Middle frontal gyrus (tissue), 1 donor: ENCODE measurements around the gene MTG1.
"Not testable (repeated sequence)": the region's sequence is repeated elsewhere in the genome, so short reads cannot be mapped to it uniquely, and the experiment has no call there.

ENCODE experiments used
- DNase-seq: peaks from one replicate; pipeline ENCODE4 v3.0.0-alpha.2; 2015; ENCODE audit warnings: low spot score; ENCODE audit errors: extremely low spot score

The MTG1 gene

GRCh38 chr10:133422807-133423771 is 29.1 kb downstream of the MTG1 start:
- no peak for DNase-seq

GRCh38 chr10:133424102-133424501 is 30.1 kb downstream of the MTG1 start:
- DNase-seq: not testable (repeated sequence)

DNA sequence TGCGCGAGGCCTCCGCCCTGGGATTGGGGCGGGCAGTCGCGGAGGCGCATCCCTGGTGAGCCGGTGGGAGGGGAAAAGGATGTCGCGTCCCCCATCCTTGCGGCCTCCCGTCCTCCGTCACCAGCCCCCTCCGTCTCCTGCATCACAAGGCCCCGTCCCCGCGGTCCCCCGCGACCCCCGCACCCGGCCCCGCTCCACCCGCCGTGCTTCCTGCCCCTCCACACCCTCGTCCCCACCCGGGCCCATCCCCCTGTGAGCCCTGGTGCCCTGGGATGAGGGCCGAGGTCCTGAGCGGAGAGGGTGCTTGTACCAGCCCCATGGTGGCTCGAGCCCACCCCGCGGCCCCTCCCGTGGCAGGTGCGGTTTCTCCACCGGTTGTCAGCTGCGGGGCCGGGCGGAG is 30.6 kb downstream of the MTG1 start, which contains the start of gene SPRN:
TSS of gene SPRN (minus strand) at position 25 of the 400 bp plus-strand sequence. CDS start 944 bp downstream, outside the sequence.
- not testable (repeated sequence) for DNase-seq

GRCh38 chr10:133429571-133429970 is 35.6 kb downstream of the MTG1 start:
- DNase-seq: not testable (repeated sequence)

GRCh38 chr10:133431888-133432613 is 38.1 kb downstream of the MTG1 start:
- not testable (repeated sequence) for DNase-seq

DNA sequence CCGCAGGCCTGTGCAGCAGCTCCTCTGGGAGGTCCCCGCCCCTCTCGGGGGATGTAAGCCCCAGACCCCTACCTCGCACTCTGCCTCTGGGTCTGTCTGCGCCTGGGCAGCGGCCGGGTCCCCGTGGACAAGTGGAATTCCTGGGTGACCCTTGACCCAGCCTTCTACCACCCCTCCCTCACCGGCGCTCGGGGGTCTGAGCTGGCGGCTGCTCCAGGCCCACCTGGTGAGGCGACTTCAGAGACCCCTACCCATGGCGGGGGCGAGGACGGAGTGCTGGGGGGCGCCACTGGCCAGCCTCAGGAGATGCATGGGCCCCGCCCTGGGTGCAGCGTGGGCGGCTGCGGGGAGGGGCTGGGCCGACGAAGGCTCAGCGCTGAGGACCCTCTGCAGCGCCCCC is 38.8 kb downstream of the MTG1 start:
- DNase-seq: not testable (repeated sequence)

DNA sequence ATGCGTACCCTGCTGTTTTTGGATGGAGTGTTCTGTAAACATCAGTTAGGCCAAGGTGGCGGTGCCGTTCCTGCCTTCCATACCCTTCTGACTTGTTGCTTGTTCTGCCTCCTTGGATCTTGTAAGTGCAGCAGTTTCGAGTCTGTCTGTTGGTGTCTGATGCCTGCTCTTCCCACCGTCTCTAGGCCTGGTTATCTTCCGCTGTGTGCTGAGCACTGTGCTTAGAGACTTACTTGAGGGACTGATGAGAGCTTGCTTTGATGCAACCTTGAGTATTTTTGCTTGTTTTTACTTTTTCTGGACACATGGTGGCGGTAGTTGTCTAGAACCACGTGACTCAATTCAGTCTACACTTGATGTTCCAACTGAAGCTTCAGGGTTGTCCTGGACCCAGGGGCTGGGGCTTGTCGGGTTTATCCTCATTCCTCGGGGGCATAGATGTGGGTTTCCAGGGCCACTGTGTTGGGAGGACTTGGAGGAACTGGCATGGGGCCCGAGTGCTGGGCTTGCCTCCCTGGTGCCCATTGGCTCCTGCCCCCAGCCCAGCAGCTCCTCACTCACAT is 44.8 kb downstream of the MTG1 start:
- no peak for DNase-seq

DNA sequence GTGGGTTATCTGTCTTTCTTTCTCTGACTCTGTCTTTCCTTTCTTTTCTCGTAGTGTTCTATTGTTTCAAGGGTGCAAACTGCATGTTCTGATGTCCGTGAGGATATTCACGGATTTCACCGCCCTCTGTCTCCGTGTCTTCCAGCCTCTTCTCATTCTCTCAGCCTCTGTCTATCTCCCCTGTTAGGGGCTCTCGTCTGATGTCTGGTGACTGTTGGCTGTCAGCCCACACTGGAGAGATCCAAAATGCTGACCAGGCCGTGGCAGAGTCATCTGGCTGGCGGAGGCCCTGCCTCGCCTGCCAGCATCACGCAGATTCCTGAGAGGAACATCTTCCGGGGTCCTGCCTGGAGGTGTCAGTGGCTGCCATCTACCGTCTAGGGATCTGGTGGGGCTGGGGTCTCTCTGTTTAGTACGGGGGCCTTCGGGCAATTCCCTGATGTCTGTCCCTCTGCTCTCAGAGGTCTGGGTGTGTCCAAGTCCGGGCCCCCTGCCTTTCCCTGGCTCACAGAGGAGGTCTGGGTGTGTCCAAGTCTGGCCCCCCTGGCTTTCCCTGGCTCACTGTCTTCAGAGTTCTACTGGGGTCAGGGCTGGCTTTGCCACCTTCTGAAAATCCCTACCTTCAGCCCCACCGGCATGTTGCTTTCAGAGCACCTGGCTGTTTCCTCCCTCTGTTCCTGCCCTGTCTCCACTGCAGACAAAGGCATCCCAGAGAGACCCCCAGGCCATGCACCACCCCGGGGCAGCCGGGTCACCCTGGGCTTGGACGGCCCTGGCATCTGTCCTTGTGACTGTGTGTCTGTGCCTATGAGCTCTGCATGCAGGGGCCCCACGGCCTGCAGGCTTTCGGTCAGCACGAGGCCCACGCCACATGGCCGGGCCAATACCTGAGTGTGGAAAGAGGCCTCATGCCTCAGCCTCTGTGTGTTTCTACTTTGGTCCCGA is 45.8 kb downstream of the MTG1 start:
- DNase-seq: no peak

GRCh38 chr10:133440633-133441285 is 46.8 kb downstream of the MTG1 start:
- no peak for DNase-seq

DNA sequence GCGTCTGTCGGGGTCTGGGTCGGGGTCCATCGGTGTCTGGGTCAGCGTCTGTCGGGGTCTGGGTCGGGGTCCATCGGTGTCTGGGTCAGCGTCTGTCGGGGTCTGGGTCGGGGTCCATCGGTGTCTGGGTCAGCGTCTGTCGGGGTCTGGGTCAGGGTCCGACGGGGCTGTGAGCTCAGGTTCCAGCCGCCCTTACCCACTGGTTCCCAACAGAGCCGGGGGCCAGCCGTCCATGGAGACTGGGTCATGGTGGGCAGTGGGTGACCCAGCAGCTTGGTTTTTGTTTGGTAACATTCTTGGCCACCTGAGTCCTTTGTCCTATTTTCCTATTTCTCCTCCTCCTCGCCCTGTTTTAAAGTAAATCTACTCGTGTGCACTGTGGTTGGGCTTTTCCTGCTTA is 47.4 kb downstream of the MTG1 start:
- not testable (repeated sequence) for DNase-seq

GRCh38 chr10:133441780-133442179 is 47.8 kb downstream of the MTG1 start:
- no peak for DNase-seq

- no peak for DNase-seq
Measured at GRCh38 chr10:133442191-133442966, 48.4 kb downstream of the MTG1 start.

DNA sequence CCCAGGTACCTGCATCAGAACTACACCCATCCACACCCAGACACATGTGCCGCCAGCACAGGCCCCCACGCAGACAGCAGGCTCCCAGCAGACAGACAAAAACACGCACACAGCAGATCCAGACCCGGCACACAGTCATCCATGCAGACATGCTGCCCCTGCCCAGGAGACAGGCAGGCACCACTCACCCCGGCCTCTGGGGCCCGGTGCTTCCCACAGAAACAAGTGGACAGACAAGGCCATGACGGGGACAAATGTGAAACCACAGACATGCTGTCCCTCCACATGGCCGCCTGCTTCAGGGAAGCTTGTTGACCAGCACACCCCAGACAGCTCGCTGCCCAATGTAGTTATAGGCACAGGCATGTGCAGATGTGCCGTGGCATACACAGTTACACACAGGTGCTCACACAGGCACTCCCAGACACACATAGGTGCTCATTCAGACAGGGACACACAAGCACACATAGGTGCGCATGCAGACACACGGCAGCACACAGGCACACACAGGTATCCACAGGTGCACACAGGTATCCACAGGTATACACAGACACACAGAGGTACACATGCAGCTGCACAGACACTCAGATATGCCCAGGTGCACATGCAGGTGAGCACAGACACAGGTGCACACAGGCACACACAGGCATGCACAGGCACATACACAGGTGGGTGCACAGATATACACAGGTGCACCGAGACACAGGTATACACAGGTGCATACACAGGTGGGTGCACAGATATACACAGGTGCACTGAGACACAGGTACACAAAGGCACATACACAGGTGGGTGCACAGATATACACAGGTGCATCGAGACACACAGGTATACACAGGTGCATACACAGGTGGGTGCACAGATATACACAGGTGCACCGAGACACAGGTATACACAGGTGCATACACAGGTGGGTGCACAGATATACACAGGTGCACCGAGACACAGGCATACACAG is 49.3 kb downstream of the MTG1 start:
- DNase-seq: no peak

GRCh38 chr10:133444342-133445267 is 50.6 kb downstream of the MTG1 start:
- no peak for DNase-seq

DNA sequence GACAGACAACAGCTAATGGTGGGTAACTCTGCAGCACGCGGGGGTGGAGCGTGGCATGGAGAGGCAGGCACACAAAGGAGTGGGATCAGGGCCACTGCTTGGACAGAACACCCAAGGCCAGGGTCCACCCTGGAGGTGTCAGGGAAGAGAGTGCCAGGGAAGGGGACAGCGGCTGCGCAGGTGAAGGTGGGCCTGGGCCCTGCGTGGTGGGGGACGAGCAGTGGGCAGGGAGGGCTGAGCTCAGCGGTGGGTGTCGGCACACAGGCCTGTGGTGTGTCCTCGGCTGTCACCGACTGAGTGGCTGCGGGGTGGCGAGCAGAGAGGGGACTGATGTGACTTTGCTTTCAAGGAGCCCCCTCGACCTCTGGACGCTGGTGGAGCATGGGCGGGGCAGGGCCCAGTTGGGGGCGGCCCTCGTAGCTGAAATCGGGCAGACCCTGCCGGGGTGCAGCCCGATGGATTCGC is 51.3 kb downstream of the MTG1 start:
- DNase-seq: no peak

DNA sequence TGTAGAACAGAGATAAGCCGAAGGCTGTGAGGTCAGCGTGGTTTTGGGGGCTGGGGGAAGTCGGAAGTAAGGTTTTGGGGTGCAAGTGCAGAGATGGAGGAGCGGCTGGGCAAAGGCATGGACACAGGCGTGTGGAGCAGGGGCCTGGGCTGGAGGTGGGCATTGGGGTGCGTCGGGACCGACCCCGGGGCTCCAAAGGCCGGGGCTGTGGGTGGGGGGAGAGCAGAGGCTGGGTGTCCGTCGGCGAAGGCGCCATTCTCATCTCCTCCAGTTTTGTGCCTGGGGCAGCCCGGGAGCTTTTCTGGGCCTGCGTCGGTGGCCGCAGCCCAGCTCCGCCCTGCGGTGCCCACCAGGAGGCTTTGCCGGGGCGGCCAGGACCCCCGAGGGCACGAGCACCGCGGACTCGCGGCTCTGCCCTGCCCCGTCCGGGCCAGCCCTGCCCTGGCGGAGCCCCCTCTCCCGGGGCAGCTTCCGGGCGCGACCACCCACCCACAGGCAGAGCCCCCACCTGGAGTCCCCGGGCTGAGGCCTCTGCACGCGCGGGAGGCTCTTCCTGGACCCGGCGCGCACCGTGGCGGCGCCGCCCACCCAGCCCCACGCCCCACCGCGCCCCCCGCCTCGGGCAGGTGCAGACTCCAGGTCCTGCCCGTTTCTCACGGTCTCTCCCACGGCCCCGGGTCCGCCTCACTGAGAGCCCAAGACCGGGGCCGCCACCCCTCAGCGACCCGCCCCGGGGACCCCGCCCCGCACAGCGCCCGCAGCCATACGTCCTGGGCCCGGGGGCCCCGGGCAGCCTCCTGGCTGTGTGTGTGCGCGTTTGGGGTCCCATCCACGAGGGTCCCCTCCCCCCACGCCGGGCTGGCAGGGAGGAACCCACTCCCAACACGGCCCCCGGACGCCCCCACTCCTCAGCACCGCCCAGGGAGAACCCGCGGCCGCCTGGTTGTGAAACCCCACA is 52.1 kb downstream of the MTG1 start:
- no peak for DNase-seq
